Measurements from ENCODE around the gene CST6. TPM values are rescaled to one million over a fixed set of nuclear protein-coding genes. Genes with fewer than 3 reads are reported as not detected.
A peak's percentile ranks its signal among the peaks of the same experiment; 100 is the strongest.

Gene CST6
- total RNA-seq, 1 donor from 2014 or later = 53.4 TPM

DNA sequence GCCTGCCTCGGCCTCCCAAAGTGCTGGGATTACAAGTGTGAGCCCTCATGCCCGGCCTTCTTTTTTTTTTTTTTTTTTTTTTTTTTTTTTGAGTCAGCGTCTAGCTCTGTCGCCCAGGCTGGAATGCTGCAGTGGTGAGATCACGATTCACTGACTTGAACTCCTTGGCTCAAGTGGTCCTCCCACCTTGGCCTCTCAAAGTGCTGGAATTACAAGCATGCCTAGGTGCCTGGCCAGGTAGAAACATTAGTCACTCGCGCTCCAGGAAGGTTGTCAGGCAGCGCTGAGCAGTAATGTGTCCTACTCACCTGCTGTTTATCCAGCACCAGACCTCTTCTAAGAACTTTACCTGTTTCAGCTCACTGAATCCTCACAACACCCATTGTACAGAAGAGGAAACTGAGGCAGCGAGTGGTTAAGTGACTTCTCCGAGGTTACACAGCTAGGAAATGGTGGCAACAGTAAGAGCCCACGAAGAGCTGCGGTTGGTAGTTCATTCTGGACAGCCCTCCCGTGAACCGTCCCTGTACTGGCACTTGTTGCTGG lies 496 bp upstream of the CST6 start:
- TF ChIP-seq CTCF (conservative IDR thresholded peaks at IDR 0.05; ENCODE audit: low read depth, low read length) = no peak
- no peak overlapping the region for H3K4me3 ChIP-seq (ENCODE audit: low read depth, low read length)
- DNase-seq (ENCODE audit: low read depth) = peak; percentile 69

DNA sequence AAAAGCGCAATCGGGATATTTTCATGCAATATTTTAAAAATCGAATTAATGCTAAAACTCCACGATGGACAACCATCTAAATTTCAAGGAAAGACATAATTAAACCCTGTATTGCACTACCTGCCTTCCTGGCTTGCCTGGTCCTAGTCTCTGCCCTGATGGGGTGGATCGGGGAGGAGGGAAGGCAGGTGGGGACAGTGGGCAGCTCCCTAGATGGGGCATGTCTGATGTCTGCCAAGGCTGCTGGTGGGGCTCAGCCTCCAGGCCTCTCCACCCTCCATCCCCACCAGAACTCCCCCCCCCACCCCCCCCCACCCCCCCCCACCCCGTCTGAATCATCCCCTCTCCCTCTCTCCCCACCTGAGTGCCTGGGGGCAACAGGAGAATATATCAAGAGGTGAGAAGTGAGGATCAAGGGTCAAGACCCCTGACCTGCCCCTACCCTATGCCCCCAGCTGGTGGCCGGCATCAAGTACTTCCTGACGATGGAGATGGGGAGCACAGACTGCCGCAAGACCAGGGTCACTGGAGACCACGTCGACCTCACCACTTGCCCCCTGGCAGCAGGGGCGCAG lies 650 bp downstream of the CST6 start:
- no peak for TF ChIP-seq CTCF (conservative IDR thresholded peaks at IDR 0.05; ENCODE audit: low read depth, low read length)
- DNase-seq (ENCODE audit: low read depth) = no peak
- H3K4me3 ChIP-seq (ENCODE audit: low read depth, low read length) = no peak overlapping the region

DNA sequence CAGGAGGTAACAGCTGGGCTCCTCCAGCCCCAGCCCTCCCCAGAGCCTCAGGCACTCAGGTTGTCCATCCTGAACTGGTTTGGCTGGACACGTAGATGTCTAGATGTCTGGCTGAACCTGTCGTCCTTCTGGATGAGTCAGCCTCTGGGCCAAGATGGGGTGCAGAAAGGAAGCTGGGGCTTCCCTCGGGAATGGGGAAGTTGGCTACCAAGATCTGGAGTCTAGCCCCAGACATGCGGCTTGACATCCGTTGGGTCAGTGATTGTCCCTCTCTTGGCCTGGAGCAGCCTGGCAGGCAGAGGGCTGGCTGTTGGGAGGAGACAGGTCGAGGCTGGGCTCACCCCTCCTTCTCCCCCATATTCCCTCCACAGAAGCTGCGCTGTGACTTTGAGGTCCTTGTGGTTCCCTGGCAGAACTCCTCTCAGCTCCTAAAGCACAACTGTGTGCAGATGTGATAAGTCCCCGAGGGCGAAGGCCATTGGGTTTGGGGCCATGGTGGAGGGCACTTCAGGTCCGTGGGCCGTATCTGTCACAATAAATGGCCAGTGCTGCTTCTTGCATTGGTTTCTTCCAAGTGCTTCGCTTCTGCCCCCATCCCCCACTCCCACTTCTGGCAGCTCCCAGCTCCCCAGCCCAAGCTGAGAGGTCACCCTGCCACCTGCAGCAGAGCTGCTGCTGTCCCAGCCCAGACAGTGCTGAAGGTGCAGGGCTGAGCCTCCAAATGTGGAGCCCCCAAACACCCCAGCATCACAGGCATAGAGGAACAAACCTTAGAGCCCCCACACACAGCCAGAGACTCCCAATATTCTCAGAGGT lies 1.3 kb downstream of the CST6 start:
- DNase-seq (ENCODE audit: low read depth) = no peak
- TF ChIP-seq CTCF (conservative IDR thresholded peaks at IDR 0.05; ENCODE audit: low read depth, low read length) = no peak
- no peak overlapping the region for H3K4me3 ChIP-seq (ENCODE audit: low read depth, low read length)

GRCh38 chr11:66013762-66014100 lies 1.9 kb downstream of the CST6 start:
- H3K4me3 ChIP-seq (ENCODE audit: low read depth, low read length) = no peak overlapping the region
- DNase-seq (ENCODE audit: low read depth) = no peak

DNA sequence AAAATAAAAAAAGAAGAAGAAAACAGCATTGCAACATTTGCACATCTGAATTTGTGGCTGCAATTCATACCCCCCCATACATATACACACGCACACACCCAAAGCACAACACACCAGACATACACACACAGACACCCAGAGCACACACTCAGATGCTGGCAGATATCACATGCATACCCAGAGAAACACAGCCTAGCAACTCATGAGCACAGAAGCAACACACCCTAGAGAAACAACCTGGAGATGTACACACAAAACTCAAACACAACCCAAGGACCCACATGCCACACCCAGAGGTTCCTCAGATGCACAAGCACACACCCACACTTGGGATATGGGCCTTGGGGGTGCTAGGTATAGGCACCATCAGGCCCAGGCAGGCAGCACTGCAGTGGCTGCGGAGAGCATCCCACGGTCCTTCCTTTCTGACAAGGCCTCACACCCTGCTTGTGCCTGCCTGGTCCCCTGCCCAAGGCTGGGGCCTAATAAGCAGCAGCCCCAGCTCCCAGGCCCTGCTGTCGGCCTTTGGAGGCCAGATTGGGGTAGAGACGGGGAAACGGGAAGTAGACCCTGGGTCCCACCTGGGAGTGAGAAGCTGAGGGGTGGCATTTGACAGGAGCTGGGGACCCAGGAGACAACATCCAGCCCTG lies 3.1 kb downstream of the CST6 start:
- TF ChIP-seq CTCF (conservative IDR thresholded peaks at IDR 0.05; ENCODE audit: low read depth, low read length) = no peak
- H3K4me3 ChIP-seq (ENCODE audit: low read depth, low read length) = no peak overlapping the region
- no peak for DNase-seq (ENCODE audit: low read depth)

More at GRCh38 chr11:66013762-66014100, 1.9 kb downstream of the CST6 start:
- TF ChIP-seq CTCF (conservative IDR thresholded peaks at IDR 0.05; ENCODE audit: low read depth, low read length) = no peak

- TF ChIP-seq CTCF (conservative IDR thresholded peaks at IDR 0.05; ENCODE audit: low read depth, low read length) = no peak
- H3K4me3 ChIP-seq (ENCODE audit: low read depth, low read length) = no peak overlapping the region
- no peak for DNase-seq (ENCODE audit: low read depth)
Measured at GRCh38 chr11:66015454-66015881, 3.7 kb downstream of the CST6 start.
